Skeletal muscle tissue (tissue), 4 donors: ENCODE measurements around the gene SMURF2. TPM values are rescaled to one million over a fixed set of nuclear protein-coding genes. Genes with fewer than 3 reads are reported as not detected.

Source experiments
- H3K27ac ChIP-seq: one replicate; pipeline ENCODE4 v1.7.0; 2013; ENCODE audit warnings: mild to moderate bottlenecking, low read depth, low read length, inconsistent platforms
- H3K27me3 ChIP-seq, 3 donors: one replicate each; pipeline ENCODE4 v1.7.0; 2013; ENCODE audit warnings: low read length in 3 of 3; ENCODE audit not compliant: control insufficient read depth in 3 of 3, insufficient read depth in 3 of 3
- H3K36me3 ChIP-seq, 3 donors: one replicate each; pipeline ENCODE4 v1.7.0; 2013; ENCODE audit warnings: low read length in 3 of 3; ENCODE audit not compliant: control insufficient read depth in 3 of 3, insufficient read depth in 3 of 3
- H3K4me1 ChIP-seq, 3 donors: one replicate each; pipeline ENCODE4 v1.7.0; 2013; ENCODE audit warnings: low read length in 3 of 3, mild to moderate bottlenecking in 3 of 3; ENCODE audit not compliant: control insufficient read depth in 3 of 3, insufficient read depth in 3 of 3
- H3K4me3 ChIP-seq, 3 donors: one replicate each; pipeline ENCODE4 v1.7.0; 2013; ENCODE audit warnings: low read length in 3 of 3
- H3K9ac ChIP-seq, 3 donors: one replicate each; pipeline ENCODE4 v1.7.0; 2013; ENCODE audit warnings: low read length in 3 of 3, mild to moderate bottlenecking in 3 of 3, moderate library complexity in 2 of 3, low read depth in 1 of 3
- H3K9me3 ChIP-seq, 3 donors: one replicate each; pipeline ENCODE4 v1.7.0; 2013; ENCODE audit warnings: low read length in 3 of 3; ENCODE audit not compliant: control insufficient read depth in 3 of 3
- total RNA-seq: library from RNA; depleted of rRNA; stranded (reverse); fragments of >200 nt; gene quantifications from one replicate; pipeline ENCODE4 v1.2.3, GENCODE V29; 2014
- donor health status: Osteomylitis.

SMURF2 gene
- total RNA-seq, 1 donor from 2014 or later: 32.4 TPM

GRCh38 chr17:64599827-64600226, 62.3 kb downstream of the SMURF2 start:
- no peaks in the 10 kb centered on the region for H3K4me1 ChIP-seq
- peaks cover 0 to 4% (median 0%) of the 10 kb centered on the region in 3 donors for H3K36me3 ChIP-seq
- H3K9me3 ChIP-seq: no peaks in the 10 kb centered on the region
- no peak overlapping the region for H3K4me3 ChIP-seq
- no peaks in the 10 kb centered on the region for H3K27me3 ChIP-seq
- H3K27ac ChIP-seq: no peak overlapping the region
- no peak overlapping the region for H3K9ac ChIP-seq

GRCh38 chr17:64599187-64599676, 62.9 kb downstream of the SMURF2 start:
- Histone ChIP-seq H3K9ac (no peak overlapping the region), H3K4me3 (no peak overlapping the region), H3K4me1 (no peaks in the 10 kb centered on the region), H3K27me3 (no peaks in the 10 kb centered on the region), H3K36me3 (peaks cover 0 to 4% (median 0%) of the 10 kb centered on the region in 3 donors), H3K27ac (no peak overlapping the region), H3K9me3 (no peaks in the 10 kb centered on the region)

GRCh38 chr17:64598672-64599071, 63.4 kb downstream of the SMURF2 start:
- Histone ChIP-seq H3K4me3 (no peak overlapping the region), H3K36me3 (peaks cover 0 to 4% (median 0%) of the 10 kb centered on the region in 3 donors), H3K9me3 (no peaks in the 10 kb centered on the region), H3K9ac (no peak overlapping the region), H3K4me1 (no peaks in the 10 kb centered on the region), H3K27me3 (no peaks in the 10 kb centered on the region), H3K27ac (no peak overlapping the region)

- Histone ChIP-seq H3K4me1 (no peaks in the 10 kb centered on the region), H3K27me3 (no peaks in the 10 kb centered on the region), H3K4me3 (no peak overlapping the region), H3K36me3 (peaks cover under 1 to 13% (median 4%) of the 10 kb centered on the region in 3 donors), H3K9me3 (no peaks in the 10 kb centered on the region), H3K27ac (no peak overlapping the region), H3K9ac (no peak overlapping the region)
Measured at GRCh38 chr17:64596988-64597387, 65.1 kb downstream of the SMURF2 start.

- Histone ChIP-seq H3K4me1 (no peaks in the 10 kb centered on the region), H3K4me3 (no peak overlapping the region), H3K9ac (no peak overlapping the region), H3K27me3 (no peaks in the 10 kb centered on the region), H3K36me3 (peaks cover 4 to 17% (median 6%) of the 10 kb centered on the region in 3 donors), H3K27ac (no peak overlapping the region), H3K9me3 (no peaks in the 10 kb centered on the region)
Measured at GRCh38 chr17:64596439-64596838, 65.7 kb downstream of the SMURF2 start.

GRCh38 chr17:64591944-64592343, 70.2 kb downstream of the SMURF2 start:
- Histone ChIP-seq H3K4me3 (no peak overlapping the region), H3K27ac (no peak overlapping the region), H3K27me3 (no peaks in the 10 kb centered on the region), H3K36me3 (peaks cover 5 to 27% (median 6%) of the 10 kb centered on the region in 3 donors), H3K4me1 (no peaks in the 10 kb centered on the region), H3K9ac (no peak overlapping the region), H3K9me3 (no peaks in the 10 kb centered on the region)

- H3K36me3 ChIP-seq: peaks cover 0 to 32% (median 11%) of the 10 kb centered on the region in 3 donors
- no peak overlapping the region for H3K27ac ChIP-seq
- H3K27me3 ChIP-seq: no peaks in the 10 kb centered on the region
- no peak overlapping the region for H3K9ac ChIP-seq
- H3K4me3 ChIP-seq: no peak overlapping the region
- H3K4me1 ChIP-seq: no peaks in the 10 kb centered on the region
- no peaks in the 10 kb centered on the region for H3K9me3 ChIP-seq
Measured at GRCh38 chr17:64585146-64585545, 77.0 kb downstream of the SMURF2 start.

GRCh38 chr17:64583038-64583437, 79.1 kb downstream of the SMURF2 start:
- Histone ChIP-seq H3K4me1 (no peaks in the 10 kb centered on the region), H3K36me3 (peaks cover 0 to 35% (median 18%) of the 10 kb centered on the region in 3 donors), H3K4me3 (no peak overlapping the region), H3K27me3 (no peaks in the 10 kb centered on the region), H3K9me3 (no peaks in the 10 kb centered on the region), H3K27ac (no peak overlapping the region), H3K9ac (no peak overlapping the region)

- Histone ChIP-seq H3K4me3 (no peak overlapping the region), H3K27ac (no peak overlapping the region), H3K36me3 (peaks cover 0 to 37% (median 19%) of the 10 kb centered on the region in 3 donors), H3K4me1 (no peaks in the 10 kb centered on the region), H3K9ac (no peak overlapping the region), H3K9me3 (no peaks in the 10 kb centered on the region), H3K27me3 (no peaks in the 10 kb centered on the region)
Measured at GRCh38 chr17:64580384-64581315, 81.5 kb downstream of the SMURF2 start.

- Histone ChIP-seq H3K36me3 (peaks cover 0 to 34% (median 19%) of the 10 kb centered on the region in 3 donors), H3K9me3 (no peaks in the 10 kb centered on the region), H3K9ac (no peak overlapping the region)
Measured at GRCh38 chr17:64579917-64580316, 82.2 kb downstream of the SMURF2 start.

More at GRCh38 chr17:64579917-64580316, 82.2 kb downstream of the SMURF2 start:
- Histone ChIP-seq H3K27ac (no peak overlapping the region), H3K4me3 (no peak overlapping the region), H3K4me1 (no peaks in the 10 kb centered on the region), H3K27me3 (no peaks in the 10 kb centered on the region)
